Measurements from ENCODE around the gene USP10. TPM values are rescaled to one million over a fixed set of nuclear protein-coding genes. Genes with fewer than 3 reads are reported as not detected.
A peak's percentile ranks its signal among the peaks of the same experiment; 100 is the strongest.

The USP10 gene
- 68.3 TPM for polyA plus RNA-seq (2013, experiment 1 of 2; ENCODE audit: insufficient read length)
- polyA plus RNA-seq (2013, experiment 2 of 2; ENCODE audit: insufficient read length), result 71.7 TPM

DNA sequence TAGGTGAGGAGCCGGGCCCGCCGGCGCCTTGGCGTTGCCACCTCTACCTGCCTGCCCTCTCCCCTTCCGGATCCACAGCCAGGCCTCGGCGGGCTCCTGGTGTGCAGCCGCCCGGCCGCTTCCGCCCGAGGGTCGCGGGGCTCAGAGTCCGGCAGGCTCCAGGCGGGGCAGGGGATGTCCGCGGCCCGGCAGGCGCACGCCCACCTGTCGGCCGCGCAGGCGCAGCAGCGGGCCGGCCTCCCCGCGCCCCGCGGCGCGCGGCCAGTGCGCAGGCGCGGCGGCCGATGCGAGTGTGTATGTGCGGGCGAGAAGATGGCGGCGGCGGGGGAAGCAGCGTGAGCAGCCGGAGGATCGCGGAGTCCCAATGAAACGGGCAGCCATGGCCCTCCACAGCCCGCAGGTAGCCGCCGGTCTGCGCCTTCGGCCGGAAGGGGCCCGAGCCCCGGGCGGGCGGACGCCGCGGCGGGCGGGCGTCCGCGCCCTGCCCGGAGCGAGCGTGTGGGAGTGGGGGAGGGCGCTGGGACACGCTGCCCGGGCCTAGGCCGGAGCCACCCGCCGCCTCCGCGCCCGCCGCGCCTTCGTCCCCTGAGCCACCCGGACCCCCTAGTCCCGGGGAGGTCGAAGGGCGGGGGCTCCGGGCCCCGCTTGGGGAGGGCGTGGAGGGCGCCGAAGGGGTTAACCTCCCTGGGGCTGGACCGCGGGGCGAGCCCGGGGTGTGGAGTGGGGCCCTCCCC lies at the start of gene USP10:
USP10 (plus strand) TSS at position 289 of the 734 bp plus-strand sequence; CDS start at position 380, 91 bp downstream.
- DNase-seq, result peak; percentile 82

DNA sequence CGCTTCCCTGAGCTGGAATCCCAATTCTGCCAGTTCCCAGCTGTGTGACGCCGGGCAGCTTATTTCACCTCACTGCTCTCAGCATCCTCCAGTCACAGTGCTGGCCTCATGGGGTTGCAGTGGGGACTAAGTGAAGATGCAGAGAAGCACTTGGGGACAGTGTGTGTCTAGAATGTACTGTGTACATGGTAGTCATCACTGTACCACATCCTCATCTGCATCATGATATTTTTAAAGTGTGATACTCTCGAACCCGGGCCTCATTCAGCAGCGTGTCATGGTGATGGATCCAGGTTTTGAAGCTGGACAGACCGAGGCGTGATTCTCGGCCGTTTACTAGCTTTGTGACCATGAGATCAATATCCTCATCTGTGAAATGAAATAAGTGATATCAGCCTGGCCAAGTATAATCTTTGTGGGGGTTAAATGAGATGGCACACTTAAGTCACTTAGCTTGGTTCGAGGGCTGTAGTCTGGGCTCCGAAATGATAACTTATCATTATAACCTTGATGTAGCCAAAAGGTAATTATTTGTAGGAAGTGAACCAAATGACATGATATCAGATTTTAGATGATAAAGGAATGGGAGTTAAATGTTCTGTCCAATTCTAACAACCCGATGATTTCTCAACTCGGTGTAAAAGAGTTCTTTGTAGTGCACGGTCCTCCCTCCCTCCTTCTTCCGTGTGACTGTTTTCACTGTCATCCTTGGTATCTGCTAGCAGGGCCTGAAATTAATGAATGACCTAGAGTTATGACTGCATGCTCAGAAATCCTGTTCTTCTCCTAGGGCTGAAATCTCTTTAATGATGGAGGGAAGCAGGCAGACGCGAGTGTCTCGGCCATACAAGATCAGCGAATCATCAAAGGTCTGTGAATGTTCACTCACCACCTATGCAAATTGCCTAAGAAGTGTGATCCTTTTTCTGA lies 49.5 kb upstream of the USP10 start:
- DNase-seq, result peak; percentile 68

- DNase-seq, result no peak
Observed at GRCh38 chr16:84652566-84652965, 47.2 kb upstream of the USP10 start.

DNA sequence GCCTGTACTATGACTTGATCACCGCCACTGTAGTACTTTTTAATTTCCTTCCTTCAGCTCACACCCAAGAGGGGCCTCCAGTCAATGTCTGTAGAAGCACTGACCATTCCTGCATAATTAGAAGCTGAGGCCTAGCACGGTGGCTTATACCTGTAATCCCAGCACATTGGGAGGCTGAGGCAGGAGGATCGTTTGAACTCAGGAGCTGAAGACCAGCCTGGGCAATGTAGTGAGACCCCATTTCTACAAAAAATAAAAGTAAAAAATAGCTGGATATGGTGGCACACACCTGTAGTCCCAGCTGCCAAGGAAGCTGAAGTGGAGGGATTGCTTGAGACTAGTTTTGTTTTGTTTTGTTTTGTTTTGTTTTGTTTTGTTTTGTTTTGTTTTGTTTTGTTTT lies 45.6 kb upstream of the USP10 start:
- no peak for DNase-seq

GRCh38 chr16:84654998-84655397 lies 44.8 kb upstream of the USP10 start:
- no peak for DNase-seq

DNA sequence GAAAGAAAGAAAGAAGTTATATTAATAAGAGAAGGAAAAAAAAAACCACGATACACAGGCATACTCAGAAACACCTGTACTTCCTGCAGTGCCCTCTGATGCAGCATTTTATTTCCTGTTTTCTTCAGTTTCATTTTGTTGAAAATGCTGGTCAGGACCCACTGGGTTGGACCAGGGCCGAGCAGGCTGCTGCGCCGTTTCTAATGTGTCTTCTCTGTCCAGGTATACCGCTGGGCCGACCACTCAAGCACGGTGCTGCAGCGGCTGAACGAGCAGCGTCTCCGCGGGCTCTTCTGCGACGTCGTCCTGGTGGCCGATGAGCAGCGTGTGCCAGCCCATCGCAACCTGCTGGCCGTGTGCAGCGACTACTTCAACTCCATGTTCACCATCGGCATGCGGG lies 43.2 kb upstream of the USP10 start:
- DNase-seq, result no peak

- DNase-seq, result no peak
Observed at GRCh38 chr16:84657229-84657837, 42.5 kb upstream of the USP10 start.

DNA sequence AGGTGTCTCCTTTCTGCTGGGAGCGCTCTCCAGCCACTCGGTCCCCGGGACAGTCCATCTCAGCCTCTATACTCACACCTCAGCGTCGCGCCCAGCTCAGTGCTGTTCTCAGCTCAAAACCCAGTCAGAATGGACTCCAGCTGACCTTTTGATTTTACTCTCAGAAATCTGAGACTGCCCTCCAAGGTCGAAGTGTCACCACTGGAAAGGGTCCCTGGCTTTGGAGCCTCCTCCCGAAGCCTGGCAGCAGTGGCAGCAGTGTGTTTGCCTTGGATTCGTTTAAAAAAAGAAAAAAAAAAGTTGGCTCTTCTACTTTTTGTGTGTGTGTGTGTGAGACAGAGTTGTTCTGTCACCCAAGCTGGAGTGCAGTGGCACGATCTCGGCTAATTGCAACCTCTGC lies 41.1 kb upstream of the USP10 start:
- no peak for DNase-seq

DNA sequence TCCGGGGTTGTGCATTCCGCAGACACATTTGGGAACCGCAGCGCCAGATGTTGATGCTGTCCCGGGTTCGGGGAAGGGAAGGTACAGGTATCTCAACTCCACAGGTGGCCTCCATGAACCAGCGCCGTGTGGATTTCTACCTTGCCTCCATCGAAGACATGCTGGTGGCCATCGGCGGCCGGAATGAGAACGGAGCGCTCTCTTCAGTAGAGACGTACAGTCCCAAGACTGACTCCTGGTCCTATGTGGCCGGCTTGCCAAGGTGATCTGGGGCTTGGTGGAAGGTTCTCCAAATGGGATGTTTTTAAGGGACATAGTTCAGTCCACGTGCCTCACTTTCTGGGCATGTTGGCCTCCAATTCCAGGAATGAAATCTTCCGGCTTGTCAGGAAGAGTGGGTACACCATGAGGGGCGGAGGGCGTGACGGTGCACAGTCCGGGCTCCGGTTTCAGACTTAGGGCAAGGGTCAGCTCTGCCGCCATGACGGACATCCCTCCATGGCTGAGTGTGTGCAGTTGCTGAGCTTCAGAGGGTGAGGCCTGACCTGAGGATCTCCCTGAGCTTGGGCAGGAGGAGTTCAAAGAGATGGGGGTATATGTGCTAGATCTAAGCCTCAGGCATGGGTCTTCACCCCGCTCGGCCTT lies 40.0 kb upstream of the USP10 start:
- DNase-seq, result no peak

DNA sequence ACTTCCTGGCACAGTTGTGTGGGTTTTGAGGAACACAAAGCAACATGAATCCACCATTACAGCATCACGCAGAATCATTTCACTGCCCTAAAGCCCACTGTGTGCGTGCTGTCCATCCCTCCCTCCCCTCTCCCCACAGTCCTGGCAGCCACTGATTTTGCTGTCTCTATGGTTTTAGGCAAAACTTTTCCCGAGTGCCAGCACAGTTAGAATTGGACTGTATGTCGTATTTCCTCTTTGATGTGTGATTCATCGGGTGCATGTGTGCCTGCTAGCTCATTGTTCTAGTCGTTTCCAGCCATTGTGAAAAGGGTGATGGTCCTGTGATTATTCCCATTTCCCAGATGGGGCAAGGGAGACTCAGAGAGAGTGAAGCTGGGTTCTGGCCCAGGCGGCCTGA lies 38.8 kb upstream of the USP10 start:
- DNase-seq, result no peak

DNA sequence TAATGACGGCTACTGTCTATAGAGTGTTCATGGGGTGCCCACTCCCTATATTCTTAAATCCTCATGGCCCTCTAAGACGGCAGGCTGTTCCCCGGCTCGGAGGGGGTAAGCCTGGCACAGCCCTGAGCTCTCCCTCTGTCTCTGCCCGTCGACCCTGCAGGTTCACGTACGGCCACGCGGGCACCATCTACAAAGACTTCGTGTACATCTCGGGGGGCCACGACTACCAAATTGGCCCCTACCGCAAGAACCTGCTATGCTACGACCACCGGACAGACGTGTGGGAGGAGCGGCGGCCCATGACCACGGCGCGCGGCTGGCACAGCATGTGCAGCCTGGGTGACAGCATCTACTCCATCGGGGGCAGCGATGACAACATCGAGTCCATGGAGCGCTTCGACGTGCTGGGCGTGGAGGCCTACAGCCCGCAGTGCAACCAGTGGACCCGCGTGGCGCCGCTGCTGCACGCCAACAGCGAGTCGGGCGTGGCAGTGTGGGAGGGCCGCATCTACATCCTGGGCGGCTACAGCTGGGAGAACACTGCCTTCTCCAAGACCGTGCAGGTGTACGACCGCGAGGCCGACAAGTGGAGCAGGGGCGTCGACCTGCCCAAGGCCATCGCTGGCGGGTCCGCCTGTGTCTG lies 38.3 kb upstream of the USP10 start:
- no peak for DNase-seq

DNA sequence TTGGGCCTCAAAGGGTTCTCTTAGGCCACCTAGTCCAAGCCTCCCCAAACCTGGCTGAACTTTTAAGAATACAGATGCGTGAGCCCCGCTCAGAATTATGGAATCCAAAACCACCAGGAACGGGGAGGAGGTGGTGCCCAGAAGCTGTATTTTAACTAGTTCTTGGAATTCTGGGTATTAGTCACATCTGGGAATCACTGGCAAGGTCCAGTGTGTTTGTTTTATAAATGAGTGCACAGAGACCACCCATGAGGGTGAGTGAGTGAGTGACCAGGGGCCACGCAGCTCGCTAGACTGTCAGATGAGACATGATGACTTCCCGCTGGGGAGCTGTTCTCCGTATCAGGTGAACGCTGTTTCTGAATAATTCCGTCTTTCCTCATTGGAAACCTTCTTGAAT lies 37.3 kb upstream of the USP10 start:
- DNase-seq, result no peak

DNA sequence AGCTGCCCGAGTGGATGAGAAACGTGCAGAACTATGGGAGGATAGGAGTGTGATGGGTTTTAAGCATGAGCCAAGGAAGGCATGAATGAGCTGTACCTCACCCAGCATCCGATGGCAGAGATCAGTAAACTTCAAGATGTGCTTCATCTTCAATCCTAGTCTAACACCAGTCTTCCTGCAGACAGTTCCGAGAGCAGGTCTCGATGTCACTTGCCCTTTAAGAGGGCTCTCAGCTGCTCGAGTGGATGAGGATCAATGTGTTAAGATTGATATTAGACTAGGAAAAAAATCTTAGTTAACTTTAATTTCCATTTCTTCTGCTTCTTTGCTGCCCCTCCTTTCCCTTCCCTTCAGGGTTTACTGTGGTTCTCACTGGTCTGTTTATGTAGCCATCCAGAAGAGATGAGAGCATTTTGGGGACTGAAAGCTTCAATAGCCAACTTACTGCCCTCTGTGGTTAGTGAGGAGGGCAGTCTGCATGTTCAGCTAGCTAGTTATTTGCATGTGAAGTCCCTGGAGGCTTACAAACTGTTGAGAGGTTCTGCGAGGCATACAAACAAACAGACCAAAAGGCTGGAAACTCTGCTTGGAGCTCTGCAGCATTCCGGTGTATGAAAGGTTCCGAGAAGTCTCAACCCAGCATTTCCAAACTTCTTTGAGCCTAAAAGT lies 36.2 kb upstream of the USP10 start:
- no peak for DNase-seq

DNA sequence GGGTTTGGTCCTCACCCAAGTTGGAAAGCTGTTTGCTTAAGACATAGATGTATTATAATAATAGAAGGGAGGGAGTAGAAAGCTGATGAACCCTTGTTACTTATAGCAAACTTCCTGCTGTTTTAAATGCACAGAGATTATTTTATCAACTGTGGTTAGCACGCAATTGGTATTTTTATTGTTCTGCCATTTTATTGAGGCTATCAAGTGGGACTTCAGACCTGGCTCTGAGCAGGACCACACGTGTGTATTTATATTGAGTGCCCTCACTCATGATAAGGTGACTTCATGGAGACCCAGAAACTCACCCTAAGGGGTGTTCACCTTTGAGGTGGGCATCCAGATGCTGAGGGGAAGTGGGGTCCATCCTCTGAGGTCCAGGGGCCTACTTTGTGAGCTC lies 34.4 kb upstream of the USP10 start:
- DNase-seq, result no peak

DNA sequence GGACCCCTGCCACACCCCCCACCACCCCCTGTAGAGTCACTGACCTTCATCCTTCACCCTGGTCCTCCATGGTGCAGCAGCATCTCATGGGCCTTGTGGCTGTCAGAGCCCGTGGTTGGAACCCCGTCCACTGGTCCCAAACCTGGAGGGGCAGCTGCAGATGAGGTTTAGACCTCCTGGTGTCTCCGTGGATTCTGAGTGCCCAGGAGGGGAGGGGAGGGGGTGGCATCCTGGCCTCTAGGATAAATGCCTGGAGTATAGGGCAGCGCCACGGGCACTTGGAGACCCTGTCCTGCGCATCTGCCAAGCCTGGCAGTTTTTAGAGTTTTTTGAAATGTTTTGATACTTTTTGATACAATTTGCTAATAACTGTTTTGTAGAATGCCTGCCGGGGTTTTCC lies 34.0 kb upstream of the USP10 start:
- no peak for DNase-seq

- DNase-seq, result no peak
Observed at GRCh38 chr16:84667600-84668309, 32.0 kb upstream of the USP10 start.

- DNase-seq, result no peak
Observed at GRCh38 chr16:84670063-84670462, 29.7 kb upstream of the USP10 start.

GRCh38 chr16:84672276-84673202 lies 27.3 kb upstream of the USP10 start:
- DNase-seq, result peak; percentile 64

DNA sequence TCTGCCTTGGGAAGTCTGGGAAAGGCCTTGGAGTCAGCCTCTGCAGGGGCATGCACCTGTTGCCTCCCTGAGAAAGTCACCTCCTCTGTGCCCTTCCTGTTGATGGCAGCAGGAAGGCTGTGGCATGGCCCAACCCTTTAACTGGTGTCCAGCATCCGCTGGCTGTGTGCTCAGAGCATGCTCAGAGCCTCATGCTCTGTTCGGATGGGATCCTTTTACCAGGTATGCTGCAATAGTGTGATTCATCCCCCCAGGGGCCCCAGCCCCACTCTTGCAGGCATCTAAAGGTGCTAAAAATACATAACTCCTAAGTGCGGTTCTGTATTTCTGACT lies 26.6 kb upstream of the USP10 start:
- no peak for DNase-seq

- no peak for DNase-seq
Observed at GRCh38 chr16:84673561-84673960, 26.2 kb upstream of the USP10 start.

All from fibroblast of skin of scalp (primary cell).